SU-DHL-6 (cell line): ENCODE results near the gene CBFA2T3.

Source experiments
- EZH2phosphoT487 ChIP-seq: fragments of 200-600 bp; sonication (generic), shearing (Covaris generic); conservative IDR thresholded peaks from 2 replicates; pipeline ENCODE4 v1.6.1; 2018; ENCODE audit warnings: mild to moderate bottlenecking, antibody characterized with exemption, low read length, moderate library complexity, mixed read lengths
- TF ChIP-seq, protein P1 (sequence below): fragments of 200-600 bp; sonication (generic); IDR thresholded peaks from one replicate; pipeline ENCODE4 v1.5.1; 2017; ENCODE audit warnings: antibody characterized with exemption, mild to moderate bottlenecking, low read length, moderate library complexity; ENCODE audit not compliant: insufficient read depth, poor library complexity, severe bottlenecking

DNA sequence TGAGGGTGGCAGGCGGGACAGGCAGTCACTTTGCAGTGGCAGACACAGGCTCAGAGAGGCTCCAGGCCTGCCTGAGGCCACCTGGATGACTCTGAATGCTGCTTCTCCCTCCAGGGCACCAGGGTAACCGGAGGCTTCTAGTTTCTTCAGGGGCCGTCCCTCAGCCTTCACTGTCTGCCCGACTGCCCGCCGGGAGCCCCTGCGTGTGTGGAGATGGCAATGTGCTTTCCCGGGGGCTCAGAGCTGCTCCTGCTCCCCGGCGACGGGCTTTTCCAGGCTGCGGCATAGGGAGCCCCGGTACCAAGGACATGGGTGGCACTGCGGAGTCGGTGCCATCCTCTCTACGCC is 51.5 kb downstream of the CBFA2T3 start:
- TF ChIP-seq, protein P1, sequence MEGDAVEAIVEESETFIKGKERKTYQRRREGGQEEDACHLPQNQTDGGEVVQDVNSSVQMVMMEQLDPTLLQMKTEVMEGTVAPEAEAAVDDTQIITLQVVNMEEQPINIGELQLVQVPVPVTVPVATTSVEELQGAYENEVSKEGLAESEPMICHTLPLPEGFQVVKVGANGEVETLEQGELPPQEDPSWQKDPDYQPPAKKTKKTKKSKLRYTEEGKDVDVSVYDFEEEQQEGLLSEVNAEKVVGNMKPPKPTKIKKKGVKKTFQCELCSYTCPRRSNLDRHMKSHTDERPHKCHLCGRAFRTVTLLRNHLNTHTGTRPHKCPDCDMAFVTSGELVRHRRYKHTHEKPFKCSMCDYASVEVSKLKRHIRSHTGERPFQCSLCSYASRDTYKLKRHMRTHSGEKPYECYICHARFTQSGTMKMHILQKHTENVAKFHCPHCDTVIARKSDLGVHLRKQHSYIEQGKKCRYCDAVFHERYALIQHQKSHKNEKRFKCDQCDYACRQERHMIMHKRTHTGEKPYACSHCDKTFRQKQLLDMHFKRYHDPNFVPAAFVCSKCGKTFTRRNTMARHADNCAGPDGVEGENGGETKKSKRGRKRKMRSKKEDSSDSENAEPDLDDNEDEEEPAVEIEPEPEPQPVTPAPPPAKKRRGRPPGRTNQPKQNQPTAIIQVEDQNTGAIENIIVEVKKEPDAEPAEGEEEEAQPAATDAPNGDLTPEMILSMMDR: no peak
- TF ChIP-seq EZH2phosphoT487: no peak
